Measurements from ENCODE around the gene CAMKMT.

The CAMKMT gene

DNA sequence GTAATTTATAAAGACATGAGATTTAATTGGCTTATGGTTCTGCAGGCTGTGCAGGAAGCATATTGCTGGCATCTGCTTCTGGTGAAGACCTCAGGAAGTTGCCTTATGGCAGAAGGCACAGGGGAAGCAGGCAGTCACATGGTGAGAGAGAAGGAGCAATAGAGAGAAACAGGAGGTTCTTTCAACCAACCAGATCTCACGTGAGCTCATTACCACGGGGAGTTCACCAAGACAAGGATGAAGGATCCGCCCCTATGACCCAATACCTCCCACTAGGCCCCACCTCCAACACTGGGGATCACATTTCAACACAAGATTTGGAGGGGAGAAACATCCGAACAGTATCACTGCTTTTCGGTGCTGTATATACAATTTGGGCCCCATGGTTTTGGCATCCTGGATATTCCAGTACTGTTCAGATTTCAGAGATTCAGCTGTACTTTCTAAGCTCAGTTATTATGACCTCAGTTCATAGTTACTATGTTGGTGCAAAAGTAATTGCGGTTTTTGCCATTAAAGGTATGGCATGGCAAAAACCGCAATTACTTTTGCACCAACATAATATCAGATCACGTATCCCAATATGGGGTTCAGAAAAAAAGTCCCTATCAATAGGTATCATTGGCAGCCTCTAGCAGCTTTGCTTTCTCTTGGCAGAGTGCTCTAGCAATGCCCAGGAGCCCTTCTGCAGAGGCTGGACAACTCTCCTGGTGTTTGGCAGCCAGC, 390.2 kb downstream of the CAMKMT start:
- Histone ChIP-seq H3K27ac (ENCODE audit: insufficient read depth in 1 of 2, low read depth in 1 of 2, low read length in 2 of 2, poor library complexity in 1 of 2, severe bottlenecking in 2 of 2) (no peak overlapping the region), H3K36me3 (ENCODE audit: control insufficient read depth in 4 of 4, insufficient read depth in 4 of 4, low read length in 3 of 4) (no peaks in the 10 kb centered on the region), H3K9me3 (ENCODE audit: control extremely low read depth in 1 of 5, control insufficient read depth in 4 of 5, insufficient read depth in 2 of 5, low read depth in 1 of 5, low read length in 4 of 5) (no peaks in the 10 kb centered on the region), H3K27me3 (replicated peaks in 2 of 5; ENCODE audit: control insufficient read depth in 4 of 5, insufficient read depth in 5 of 5, low read length in 4 of 5) (peaks cover 0 to 61% (median 31%) of the 10 kb centered on the region in 5 experiments), H3K4me1 (ENCODE audit: control extremely low read depth in 1 of 4, control insufficient read depth in 4 of 4, insufficient read depth in 4 of 4, low read length in 3 of 4) (peaks cover 0 to 21% (median 16%) of the 10 kb centered on the region in 4 experiments), H3K4me3 (ENCODE audit: control insufficient read depth in 1 of 7, extremely low read depth in 1 of 7, insufficient read depth in 4 of 7, low read depth in 2 of 7, low read length in 6 of 7) (no peak overlapping the region)
- ChIA-PET POLR2A (interaction anchor here (0.6 kb wide), 1 partner anchor 19 kb away, joined by 3 read pairs; no protein-coding TSS in a partner anchor), CTCF (interaction anchor here (1.1 to 1.2 kb wide), 3 partner anchors 9 to 199 kb away, joined by 3 read pairs; no protein-coding TSS in a partner anchor)
- 79% methylated on average over 7 of the region's 8 CpGs for WGBS (ENCODE audit: insufficient coverage)
- DNase-seq = peak; percentile 22 to 86 (median 74)

DNA sequence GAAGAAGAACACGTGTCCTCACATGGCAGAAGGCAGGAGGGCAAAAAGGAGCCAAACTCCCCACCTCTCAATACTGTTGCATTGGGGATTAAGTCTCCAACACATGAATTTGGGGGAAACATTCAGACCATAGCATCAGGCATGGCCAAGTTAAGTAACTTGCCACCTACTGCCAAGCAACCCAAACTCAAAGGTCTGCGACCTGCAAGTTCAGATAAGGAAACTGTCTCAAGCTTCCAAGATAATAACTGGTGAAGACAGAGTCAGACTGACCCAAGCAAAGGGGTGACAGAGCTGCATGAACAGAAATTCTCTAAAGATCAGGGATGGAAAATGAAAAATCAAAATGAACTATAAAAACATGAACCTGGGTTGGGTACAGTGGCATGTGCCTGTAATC, 391.0 kb downstream of the CAMKMT start:
- Histone ChIP-seq H3K4me1 (ENCODE audit: control extremely low read depth in 1 of 4, control insufficient read depth in 4 of 4, insufficient read depth in 4 of 4, low read length in 3 of 4) (peaks cover 0 to 21% (median 16%) of the 10 kb centered on the region in 4 experiments), H3K27ac (ENCODE audit: insufficient read depth in 1 of 2, low read depth in 1 of 2, low read length in 2 of 2, poor library complexity in 1 of 2, severe bottlenecking in 2 of 2) (no peak overlapping the region), H3K4me3 (ENCODE audit: control insufficient read depth in 1 of 7, extremely low read depth in 1 of 7, insufficient read depth in 4 of 7, low read depth in 2 of 7, low read length in 6 of 7) (no peak overlapping the region), H3K9me3 (ENCODE audit: control extremely low read depth in 1 of 5, control insufficient read depth in 4 of 5, insufficient read depth in 2 of 5, low read depth in 1 of 5, low read length in 4 of 5) (no peaks in the 10 kb centered on the region), H3K36me3 (ENCODE audit: control insufficient read depth in 4 of 4, insufficient read depth in 4 of 4, low read length in 3 of 4) (no peaks in the 10 kb centered on the region), H3K27me3 (replicated peaks in 2 of 5; ENCODE audit: control insufficient read depth in 4 of 5, insufficient read depth in 5 of 5, low read length in 4 of 5) (peaks cover 0 to 64% (median 34%) of the 10 kb centered on the region in 5 experiments)
- CTCF ChIA-PET = no interaction called here
- DNase-seq = no peak
- WGBS (ENCODE audit: insufficient coverage) = 90% methylated on average over 2 of the region's 2 CpGs
- POLR2A ChIA-PET = no interaction called here

DNA sequence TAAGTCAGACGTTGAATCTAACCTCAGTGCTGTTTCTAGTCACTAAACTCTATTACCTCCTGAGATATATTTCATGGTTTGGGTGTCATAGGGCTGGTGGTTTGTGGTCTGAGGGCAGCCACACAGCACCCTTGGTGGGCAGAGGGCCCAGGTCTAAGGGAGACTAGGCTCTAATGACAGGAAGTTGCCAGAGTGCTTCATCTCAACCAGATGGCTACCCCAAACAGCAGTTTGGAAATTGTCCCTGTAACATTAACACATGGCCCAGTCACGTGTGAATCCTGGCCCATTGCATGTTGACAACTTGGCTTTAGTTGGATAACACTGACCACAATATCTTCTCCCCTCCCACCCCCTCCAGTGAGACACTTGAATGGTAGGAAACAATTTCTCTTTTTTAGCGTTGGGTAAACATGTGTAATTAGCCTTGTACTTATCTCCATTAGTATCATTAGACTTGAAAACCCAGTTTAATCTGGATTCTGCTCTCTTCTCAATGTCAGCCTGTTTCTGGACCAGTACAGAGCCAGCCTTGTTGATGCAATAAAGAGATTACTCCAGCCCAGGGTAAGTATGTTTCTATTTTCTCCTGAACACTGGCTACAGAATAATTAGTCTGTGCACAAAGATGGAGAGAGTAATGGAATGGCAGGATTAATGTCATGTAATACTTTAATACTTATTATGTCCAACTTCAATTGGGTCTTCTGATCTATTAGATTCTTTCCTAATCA, 392.0 kb downstream of the CAMKMT start:
- ChIA-PET POLR2A (no interaction called here), CTCF (no interaction called here)
- Histone ChIP-seq H3K4me1 (ENCODE audit: control extremely low read depth in 1 of 4, control insufficient read depth in 4 of 4, insufficient read depth in 4 of 4, low read length in 3 of 4) (peaks cover 0 to 21% (median 16%) of the 10 kb centered on the region in 4 experiments), H3K27ac (ENCODE audit: insufficient read depth in 1 of 2, low read depth in 1 of 2, low read length in 2 of 2, poor library complexity in 1 of 2, severe bottlenecking in 2 of 2) (no peak overlapping the region), H3K27me3 (replicated peaks in 2 of 5; ENCODE audit: control insufficient read depth in 4 of 5, insufficient read depth in 5 of 5, low read length in 4 of 5) (peaks cover 0 to 67% (median 42%) of the 10 kb centered on the region in 5 experiments), H3K36me3 (ENCODE audit: control insufficient read depth in 4 of 4, insufficient read depth in 4 of 4, low read length in 3 of 4) (no peaks in the 10 kb centered on the region), H3K9me3 (ENCODE audit: control extremely low read depth in 1 of 5, control insufficient read depth in 4 of 5, insufficient read depth in 2 of 5, low read depth in 1 of 5, low read length in 4 of 5) (no peaks in the 10 kb centered on the region), H3K4me3 (ENCODE audit: control insufficient read depth in 1 of 7, extremely low read depth in 1 of 7, insufficient read depth in 4 of 7, low read depth in 2 of 7, low read length in 6 of 7) (no peak overlapping the region)
- WGBS (ENCODE audit: insufficient coverage) = no CpG with 5 or more reads among the region's 3 CpGs
- DNase-seq = peak; percentile 59 to 92 (median 90)

DNA sequence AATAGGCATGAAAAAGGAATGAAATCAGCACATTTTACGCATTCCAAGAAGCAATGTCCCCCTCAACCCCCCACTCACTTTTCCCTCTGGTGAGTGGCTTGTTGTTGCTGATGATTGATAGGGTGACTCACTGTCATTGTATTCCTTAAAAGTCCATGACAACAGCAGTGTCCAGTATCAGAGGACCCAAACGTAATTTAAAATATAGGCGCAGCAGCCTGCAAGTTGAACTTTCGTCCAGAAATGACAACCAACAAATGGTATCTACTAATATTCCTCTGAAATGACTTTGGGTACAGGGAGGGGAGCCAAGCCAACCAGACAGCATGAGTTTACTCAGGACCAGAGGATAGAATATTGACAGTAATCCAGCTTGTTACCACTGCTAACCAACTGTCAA, 396.8 kb downstream of the CAMKMT start:
- Histone ChIP-seq H3K4me1 (ENCODE audit: control extremely low read depth in 1 of 4, control insufficient read depth in 4 of 4, insufficient read depth in 4 of 4, low read length in 3 of 4) (peaks cover 0 to 5% (median 2%) of the 10 kb centered on the region in 4 experiments), H3K27me3 (replicated peaks in 2 of 5; ENCODE audit: control insufficient read depth in 4 of 5, insufficient read depth in 5 of 5, low read length in 4 of 5) (peaks cover 0 to 84% (median 52%) of the 10 kb centered on the region in 5 experiments), H3K9me3 (ENCODE audit: control extremely low read depth in 1 of 5, control insufficient read depth in 4 of 5, insufficient read depth in 2 of 5, low read depth in 1 of 5, low read length in 4 of 5) (no peaks in the 10 kb centered on the region), H3K4me3 (ENCODE audit: control insufficient read depth in 1 of 7, extremely low read depth in 1 of 7, insufficient read depth in 4 of 7, low read depth in 2 of 7, low read length in 6 of 7) (no peak overlapping the region), H3K36me3 (ENCODE audit: control insufficient read depth in 4 of 4, insufficient read depth in 4 of 4, low read length in 3 of 4) (no peaks in the 10 kb centered on the region), H3K27ac (ENCODE audit: insufficient read depth in 1 of 2, low read depth in 1 of 2, low read length in 2 of 2, poor library complexity in 1 of 2, severe bottlenecking in 2 of 2) (no peak overlapping the region)
- WGBS (ENCODE audit: insufficient coverage) = 100% methylated on average over 1 of the region's 4 CpGs
- POLR2A ChIA-PET = no interaction called here
- no peak for DNase-seq
- CTCF ChIA-PET = no interaction called here

- peaks cover 0 to 91% (median 59%) of the 10 kb centered on the region in 5 experiments for H3K27me3 ChIP-seq (replicated peaks in 2 of 5; ENCODE audit: control insufficient read depth in 4 of 5, insufficient read depth in 5 of 5, low read length in 4 of 5)
- ChIA-PET CTCF (interaction anchor here (0.6 kb wide), 1 partner anchor 640 kb away, joined by 3 read pairs; no protein-coding TSS in a partner anchor), POLR2A (no interaction called here)
- no peak overlapping the region for H3K27ac ChIP-seq (ENCODE audit: insufficient read depth in 1 of 2, low read depth in 1 of 2, low read length in 2 of 2, poor library complexity in 1 of 2, severe bottlenecking in 2 of 2)
- H3K36me3 ChIP-seq (ENCODE audit: control insufficient read depth in 4 of 4, insufficient read depth in 4 of 4, low read length in 3 of 4) = no peaks in the 10 kb centered on the region
- no peaks in the 10 kb centered on the region for H3K9me3 ChIP-seq (ENCODE audit: control extremely low read depth in 1 of 5, control insufficient read depth in 4 of 5, insufficient read depth in 2 of 5, low read depth in 1 of 5, low read length in 4 of 5)
- WGBS (ENCODE audit: insufficient coverage) = 100% methylated on average over 4 of the region's 5 CpGs
- no peak overlapping the region for H3K4me3 ChIP-seq (ENCODE audit: control insufficient read depth in 1 of 7, extremely low read depth in 1 of 7, insufficient read depth in 4 of 7, low read depth in 2 of 7, low read length in 6 of 7)
- H3K4me1 ChIP-seq (ENCODE audit: control extremely low read depth in 1 of 4, control insufficient read depth in 4 of 4, insufficient read depth in 4 of 4, low read length in 3 of 4) = no peaks in the 10 kb centered on the region
- DNase-seq = no peak
Measured at GRCh38 chr2:44759823-44760222, 398.1 kb downstream of the CAMKMT start.

DNA sequence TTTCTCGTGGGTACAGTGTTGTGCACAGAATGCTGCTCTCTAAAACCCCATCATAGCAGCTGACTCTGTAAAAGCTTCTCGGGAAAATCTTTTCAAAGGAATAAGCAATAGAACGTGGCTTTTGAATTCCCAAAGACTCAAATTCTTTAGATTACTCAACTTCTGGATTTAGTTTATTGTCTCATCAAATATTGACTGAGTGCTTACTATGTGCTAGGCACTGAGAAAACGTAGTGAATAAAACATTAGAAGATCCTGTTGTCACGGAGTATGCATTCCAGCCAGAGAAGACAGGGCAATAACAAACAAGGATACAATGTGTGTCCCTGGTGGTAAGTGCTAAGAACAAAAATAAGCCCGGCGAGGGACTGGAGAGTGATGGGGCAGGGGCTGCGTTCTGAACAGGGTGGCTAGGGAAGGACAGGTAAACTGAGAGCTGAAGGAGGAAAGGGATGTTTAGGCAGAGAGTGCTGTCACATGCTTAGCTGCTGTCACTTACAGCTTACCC, 401.6 kb downstream of the CAMKMT start:
- Histone ChIP-seq H3K27ac (ENCODE audit: insufficient read depth in 1 of 2, low read depth in 1 of 2, low read length in 2 of 2, poor library complexity in 1 of 2, severe bottlenecking in 2 of 2) (no peak overlapping the region), H3K27me3 (replicated peaks in 2 of 5; ENCODE audit: control insufficient read depth in 4 of 5, insufficient read depth in 5 of 5, low read length in 4 of 5) (peaks cover 6 to 92% (median 50%) of the 10 kb centered on the region in 5 experiments), H3K4me3 (ENCODE audit: control insufficient read depth in 1 of 7, extremely low read depth in 1 of 7, insufficient read depth in 4 of 7, low read depth in 2 of 7, low read length in 6 of 7) (no peak overlapping the region), H3K36me3 (ENCODE audit: control insufficient read depth in 4 of 4, insufficient read depth in 4 of 4, low read length in 3 of 4) (no peaks in the 10 kb centered on the region), H3K4me1 (ENCODE audit: control extremely low read depth in 1 of 4, control insufficient read depth in 4 of 4, insufficient read depth in 4 of 4, low read length in 3 of 4) (no peaks in the 10 kb centered on the region), H3K9me3 (ENCODE audit: control extremely low read depth in 1 of 5, control insufficient read depth in 4 of 5, insufficient read depth in 2 of 5, low read depth in 1 of 5, low read length in 4 of 5) (no peaks in the 10 kb centered on the region)
- ChIA-PET CTCF (interaction anchor here (1.3 kb wide), 1 partner anchor 11 kb away, joined by 3 read pairs; no protein-coding TSS in a partner anchor), POLR2A (interaction anchor here (0.6 kb wide), 1 partner anchor 155 kb away, joined by 3 read pairs; no protein-coding TSS in a partner anchor)
- WGBS (ENCODE audit: insufficient coverage) = 94% methylated on average over 8 of the region's 8 CpGs
- no peak for DNase-seq

GRCh38 chr2:44766220-44766619, 404.5 kb downstream of the CAMKMT start:
- no peak for DNase-seq
- H3K9me3 ChIP-seq (ENCODE audit: control extremely low read depth in 1 of 5, control insufficient read depth in 4 of 5, insufficient read depth in 2 of 5, low read depth in 1 of 5, low read length in 4 of 5) = no peaks in the 10 kb centered on the region
- no peaks in the 10 kb centered on the region for H3K36me3 ChIP-seq (ENCODE audit: control insufficient read depth in 4 of 4, insufficient read depth in 4 of 4, low read length in 3 of 4)
- CTCF ChIA-PET = no interaction called here
- H3K27ac ChIP-seq (ENCODE audit: insufficient read depth in 1 of 2, low read depth in 1 of 2, low read length in 2 of 2, poor library complexity in 1 of 2, severe bottlenecking in 2 of 2) = no peak overlapping the region
- POLR2A ChIA-PET = no interaction called here
- H3K27me3 ChIP-seq (replicated peaks in 2 of 5; ENCODE audit: control insufficient read depth in 4 of 5, insufficient read depth in 5 of 5, low read length in 4 of 5) = peaks cover 19 to 91% (median 47%) of the 10 kb centered on the region in 5 experiments
- no peaks in the 10 kb centered on the region for H3K4me1 ChIP-seq (ENCODE audit: control extremely low read depth in 1 of 4, control insufficient read depth in 4 of 4, insufficient read depth in 4 of 4, low read length in 3 of 4)
- H3K4me3 ChIP-seq (ENCODE audit: control insufficient read depth in 1 of 7, extremely low read depth in 1 of 7, insufficient read depth in 4 of 7, low read depth in 2 of 7, low read length in 6 of 7) = no peak overlapping the region
- 100% methylated on average over 3 of the region's 5 CpGs for WGBS (ENCODE audit: insufficient coverage)
